K562 (cell line): ENCODE data around the gene GAB2. TPM values are rescaled to one million over a fixed set of nuclear protein-coding genes. Genes with fewer than 3 reads are reported as not detected.
A peak's percentile ranks its signal among the peaks of the same experiment; 100 is the strongest.

Experiments
- MGA ChIP-seq: fragments of 450-650 bp; IDR thresholded peaks from 2 replicates; pipeline ENCODE4 v1.6.1; 2016; ENCODE audit warnings: mild to moderate bottlenecking, moderate library complexity
- POLR2H ChIP-seq: IDR thresholded peaks from 2 replicates; pipeline ENCODE4 v1.6.1; 2016; ENCODE audit warnings: missing genetic modification characterization, low read depth, mild to moderate bottlenecking, control low read depth, missing compliant biosample characterization, moderate library complexity
- polyA plus RNA-seq, 8 experiments: library from polyadenylated mRNA; depleted of rRNA in 4 of 8; stranded (reverse) in 5 of 8; unstranded in 3 of 8; fragments of >200 nt; fragmentation: Nextera tagmentation in 2 of 8; fragmentation: Illumina TruSeq in 1 of 8; extraction: Ambion mirVana in 2 of 8; extraction: Trizol in 1 of 8; gene quantifications; 2 replicates each; pipeline versions ENCODE4 v1.2.1 to v1.2.3, GENCODE V29; 2011 to 2014; ENCODE audit warnings: inconsistent platforms in 1 of 8, missing spikeins in 1 of 8
- total RNA-seq, 7 experiments: library from RNA; depleted of rRNA in 6 of 7; stranded (reverse); fragments of >200 nt in 6 of 7; fragmentation: Illumina TruSeq in 2 of 7; extraction: Trizol in 2 of 7; gene quantifications; 2 replicates each; pipeline versions ENCODE4 v1.2.1 to v1.2.3, GENCODE V29; 2011 to 2021; ENCODE audit warnings: low replicate concordance in 1 of 7

GAB2 gene
- total and polyA plus RNA-seq, 9 of the 15 experiments (the other 6 are each of a cell fraction or from before 2014, with no cell fraction given) = 2.3 to 35.2 (median 16.1) TPM

GRCh38 chr11:78338138-78338537 is 79.5 kb downstream of the GAB2 start (continued):
- TF ChIP-seq POLR2H (0 out of 2 replicates have a peak, but pooled peaks have one; percentile 12), MGA (0 out of 2 replicates have a peak, but pooled peaks have one; percentile 11)
